Fibroblast of lung (primary cell): Measurements from ENCODE around the gene GSN. TPM values are rescaled to one million over a fixed set of nuclear protein-coding genes. Genes with fewer than 3 reads are reported as not detected.

Source experiments
- DNase-seq, 2 donors: peaks; one replicate each; pipeline versions ENCODE4 v3.0.0 to v3.0.0-alpha.2; 2010; ENCODE audit warnings: low read depth in 2 of 2
- H2AFZ ChIP-seq: 2 replicates; pipeline ENCODE4 v1.5.1; 2012; ENCODE audit warnings: low read length, control low read depth, inconsistent platforms
- H3K27ac ChIP-seq: 2 replicates; pipeline ENCODE4 v1.5.1; 2011; ENCODE audit warnings: low read length, control low read depth; ENCODE audit not compliant: insufficient read depth
- H3K27me3 ChIP-seq: 2 replicates; pipeline ENCODE4 v1.5.1; 2011; ENCODE audit warnings: mild to moderate bottlenecking, low read length; ENCODE audit not compliant: control insufficient read depth, insufficient read depth
- H3K36me3 ChIP-seq: 2 replicates; pipeline ENCODE4 v1.5.1; 2011; ENCODE audit warnings: low read length; ENCODE audit not compliant: control insufficient read depth, insufficient read depth
- H3K4me1 ChIP-seq: 2 replicates; pipeline ENCODE4 v1.5.1; 2011; ENCODE audit warnings: low read length; ENCODE audit not compliant: control insufficient read depth, insufficient read depth; ENCODE audit errors: extremely low read depth
- H3K4me2 ChIP-seq: 2 replicates; pipeline ENCODE4 v1.5.1; 2011; ENCODE audit warnings: low read length, control low read depth; ENCODE audit not compliant: insufficient read depth; ENCODE audit errors: extremely low read depth
- H3K4me3 ChIP-seq, 4 experiments: fragments of 200-600 bp in 1 of 4; sonication (generic) in 1 of 4; replicated peaks in 1 of 4; 2 replicates each; pipeline ENCODE4 v1.5.1; 2011 to 2016; ENCODE audit warnings: low read length in 4 of 4, low read depth in 3 of 4, mild to moderate bottlenecking in 3 of 4, control low read depth in 2 of 4, inconsistent platforms in 1 of 4, mixed read lengths in 1 of 4; ENCODE audit not compliant: insufficient read depth in 1 of 4; ENCODE audit errors: control extremely low read depth in 1 of 4
- H3K79me2 ChIP-seq: 2 replicates; pipeline ENCODE4 v1.5.1; 2012; ENCODE audit warnings: mild to moderate bottlenecking, low read length, inconsistent platforms; ENCODE audit not compliant: control insufficient read depth, insufficient read depth
- H3K9ac ChIP-seq: 2 replicates; pipeline ENCODE4 v1.5.1; 2011; ENCODE audit warnings: mild to moderate bottlenecking, low read length, control low read depth; ENCODE audit not compliant: insufficient read depth
- H3K9me3 ChIP-seq: 2 replicates; pipeline ENCODE4 v1.5.1; 2012; ENCODE audit warnings: low read depth, low read length; ENCODE audit not compliant: control insufficient read depth, insufficient read depth
- H4K20me1 ChIP-seq: 2 replicates; pipeline ENCODE4 v1.5.1; 2011; ENCODE audit warnings: low read length; ENCODE audit not compliant: control insufficient read depth, insufficient read depth; ENCODE audit errors: extremely low read depth
- EZH2 ChIP-seq: IDR thresholded peaks from 2 replicates; pipeline ENCODE4 v1.5.1; 2012; ENCODE audit warnings: low read length, control low read depth, mild to moderate bottlenecking; ENCODE audit errors: missing control alignments
- polyA plus RNA-seq, 2 donors: library from polyadenylated mRNA; depleted of rRNA in 1 of 2; stranded (reverse) in 1 of 2; unstranded in 1 of 2; fragments of >200 nt; gene quantifications; 2 replicates each; pipeline ENCODE4 v1.2.1, GENCODE V29; 2011 to 2012; ENCODE audit warnings: missing spikeins in 1 of 2
- total RNA-seq: library from RNA; depleted of rRNA; stranded (reverse); fragments of >200 nt; gene quantifications from 2 replicates; pipeline ENCODE4 v1.2.1, GENCODE V29; 2014
- TF ChIP-seq, protein P1 (sequence below), 2 donors: IDR thresholded peaks in 1 of 2; conservative IDR thresholded peaks in 1 of 2; 1 replicate in 1 of 2; 2 replicates in 1 of 2; pipeline ENCODE4 v1.5.1; 2011 to 2012; ENCODE audit warnings: low read length in 2 of 2, control low read depth in 1 of 2, inconsistent platforms in 1 of 2, low read depth in 1 of 2, mild to moderate bottlenecking in 1 of 2

Gene GSN
- total and polyA plus RNA-seq, 2 donors (not counting 1 experiment from before 2014, with no cell fraction given): 432 to 588 TPM

DNA sequence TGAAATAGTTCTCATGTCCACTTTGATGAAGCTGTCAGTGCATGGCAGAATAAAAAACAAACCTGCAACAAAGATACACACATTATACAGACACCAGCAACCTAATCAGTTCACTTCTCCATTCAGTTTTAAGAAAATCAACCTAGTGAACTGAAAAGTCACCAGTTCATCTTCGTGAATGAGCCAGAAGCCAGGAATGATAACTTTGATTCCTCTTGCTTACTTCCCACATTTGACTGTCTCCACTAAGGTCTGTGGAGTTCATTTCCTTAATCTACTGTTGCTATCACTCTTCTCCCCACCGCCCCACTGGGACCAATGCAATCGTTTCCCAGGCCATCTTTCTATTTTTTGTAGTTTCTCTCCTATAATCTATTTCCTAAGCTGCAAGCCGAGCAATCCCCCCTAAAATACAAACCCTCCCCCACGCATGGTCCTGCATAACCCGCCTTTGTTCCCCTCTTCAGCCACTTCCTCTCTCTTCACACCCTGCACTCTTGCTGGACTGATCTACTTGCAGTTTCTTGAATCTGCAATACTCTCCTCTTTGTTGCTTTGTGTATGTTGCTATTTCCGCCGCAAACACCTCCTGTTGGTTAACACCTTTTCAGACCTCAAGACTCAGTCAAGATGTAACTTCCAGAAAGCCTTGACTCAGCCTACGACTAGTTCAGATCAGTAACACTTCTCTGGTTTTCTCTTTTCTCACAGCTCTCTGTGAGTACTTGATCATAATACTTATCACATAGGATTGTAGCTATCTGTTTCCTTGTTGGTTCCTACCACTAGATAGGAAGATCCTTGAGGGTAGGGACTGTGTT is 85.5 kb downstream of the GSN start:
- Histone ChIP-seq H3K4me3 (no peak overlapping the region), H2AFZ (no peak overlapping the region), H3K4me2 (no peak overlapping the region), H3K36me3 (peaks cover 11% of the 10 kb centered on the region), H4K20me1 (no peaks in the 10 kb centered on the region), H3K27me3 (no peaks in the 10 kb centered on the region), H3K79me2 (peaks cover 32% of the 10 kb centered on the region), H3K9me3 (no peaks in the 10 kb centered on the region), H3K4me1 (peaks cover 54% of the 10 kb centered on the region), H3K27ac (peak overlapping the region; percentile 21), H3K9ac (no peak overlapping the region)
- TF ChIP-seq EZH2: no peak
- TF ChIP-seq, protein P1, sequence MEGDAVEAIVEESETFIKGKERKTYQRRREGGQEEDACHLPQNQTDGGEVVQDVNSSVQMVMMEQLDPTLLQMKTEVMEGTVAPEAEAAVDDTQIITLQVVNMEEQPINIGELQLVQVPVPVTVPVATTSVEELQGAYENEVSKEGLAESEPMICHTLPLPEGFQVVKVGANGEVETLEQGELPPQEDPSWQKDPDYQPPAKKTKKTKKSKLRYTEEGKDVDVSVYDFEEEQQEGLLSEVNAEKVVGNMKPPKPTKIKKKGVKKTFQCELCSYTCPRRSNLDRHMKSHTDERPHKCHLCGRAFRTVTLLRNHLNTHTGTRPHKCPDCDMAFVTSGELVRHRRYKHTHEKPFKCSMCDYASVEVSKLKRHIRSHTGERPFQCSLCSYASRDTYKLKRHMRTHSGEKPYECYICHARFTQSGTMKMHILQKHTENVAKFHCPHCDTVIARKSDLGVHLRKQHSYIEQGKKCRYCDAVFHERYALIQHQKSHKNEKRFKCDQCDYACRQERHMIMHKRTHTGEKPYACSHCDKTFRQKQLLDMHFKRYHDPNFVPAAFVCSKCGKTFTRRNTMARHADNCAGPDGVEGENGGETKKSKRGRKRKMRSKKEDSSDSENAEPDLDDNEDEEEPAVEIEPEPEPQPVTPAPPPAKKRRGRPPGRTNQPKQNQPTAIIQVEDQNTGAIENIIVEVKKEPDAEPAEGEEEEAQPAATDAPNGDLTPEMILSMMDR (conservative IDR thresholded peaks at IDR 0.05 in 1 of 2, IDR thresholded peaks at IDR 0.05 in 1 of 2; ENCODE audit: low read depth in 1 of 2, low read length in 2 of 2): no peak
- no peak for DNase-seq

DNA sequence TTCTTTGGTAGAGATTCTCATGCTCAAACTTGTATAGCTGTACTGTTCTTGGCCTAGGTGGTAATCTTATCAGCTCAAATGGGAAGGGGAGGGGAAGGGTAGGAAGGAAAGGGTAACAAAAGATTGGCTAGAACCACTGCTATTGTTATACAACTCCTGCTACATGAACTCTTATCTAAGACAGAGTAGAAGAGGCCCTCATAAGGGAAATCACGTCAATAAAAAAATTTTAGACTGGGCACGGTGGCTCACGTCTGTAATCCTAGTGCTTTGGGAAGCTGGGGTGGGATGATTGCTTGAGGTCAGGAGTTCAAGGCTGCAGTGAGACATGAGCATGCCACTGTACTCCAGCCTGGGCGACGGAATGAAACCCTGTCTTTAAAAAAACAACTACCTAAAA is 86.2 kb downstream of the GSN start:
- peak overlapping the region; percentile 21 for H3K27ac ChIP-seq
- peaks cover 8% of the 10 kb centered on the region for H3K36me3 ChIP-seq

DNA sequence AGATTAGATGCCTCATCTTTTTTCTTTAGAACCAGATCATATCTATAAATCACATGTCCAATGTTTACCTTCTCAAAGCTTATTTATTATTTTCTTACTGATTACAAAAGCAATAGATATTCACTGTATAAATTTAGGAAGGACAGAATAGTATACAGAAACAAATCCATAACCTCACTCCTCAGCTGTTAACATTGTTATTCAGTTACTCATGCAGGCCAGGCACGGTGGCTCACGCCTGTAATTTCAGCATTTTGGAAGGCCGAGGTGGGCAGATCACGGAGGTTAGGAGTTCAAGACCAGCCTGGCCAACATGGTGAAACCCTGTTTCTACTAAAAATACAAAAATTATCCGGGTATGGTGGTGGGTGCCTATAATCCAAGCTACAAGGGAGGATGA is 86.8 kb downstream of the GSN start:
- Histone ChIP-seq H3K36me3 (peaks cover 7% of the 10 kb centered on the region), H4K20me1 (no peaks in the 10 kb centered on the region), H3K79me2 (peaks cover 44% of the 10 kb centered on the region), H3K4me3 (no peak overlapping the region), H3K9me3 (no peaks in the 10 kb centered on the region), H3K27ac (peak overlapping the region; percentile 21), H3K9ac (no peak overlapping the region), H3K4me2 (no peak overlapping the region), H3K27me3 (no peaks in the 10 kb centered on the region), H3K4me1 (peaks cover 52% of the 10 kb centered on the region), H2AFZ (no peak overlapping the region)
- TF ChIP-seq, protein P1 (conservative IDR thresholded peaks at IDR 0.05 in 1 of 2, IDR thresholded peaks at IDR 0.05 in 1 of 2; ENCODE audit: low read depth in 1 of 2, low read length in 2 of 2): no peak
- TF ChIP-seq EZH2: no peak
- DNase-seq: no peak

More for the DNA sequence above, 86.2 kb downstream of the GSN start:
- Histone ChIP-seq H3K4me2 (no peak overlapping the region), H4K20me1 (no peaks in the 10 kb centered on the region), H3K79me2 (peaks cover 39% of the 10 kb centered on the region), H3K9ac (no peak overlapping the region), H3K9me3 (no peaks in the 10 kb centered on the region), H2AFZ (no peak overlapping the region), H3K4me3 (no peak overlapping the region), H3K4me1 (peaks cover 53% of the 10 kb centered on the region), H3K27me3 (no peaks in the 10 kb centered on the region)
- no peak for TF ChIP-seq EZH2
- TF ChIP-seq, protein P1 (conservative IDR thresholded peaks at IDR 0.05 in 1 of 2, IDR thresholded peaks at IDR 0.05 in 1 of 2; ENCODE audit: low read depth in 1 of 2, low read length in 2 of 2): no peak
- no peak for DNase-seq
